Ovary (tissue), 3 donors: ENCODE results near the gene THTPA.

ENCODE experiments used
- CTCF ChIP-seq, 3 donors: fragments of 450-650 bp in 2 of 3; fragments of 200-600 bp in 1 of 3; IDR thresholded peaks; one replicate each; pipeline versions ENCODE4 v1.5.1 to v1.8.0; 2016 to 2022; ENCODE audit warnings: antibody characterized with exemption in 3 of 3, mild to moderate bottlenecking in 1 of 3
- EP300 ChIP-seq: sonication (generic); formaldehyde crosslinking; IDR thresholded peaks from one replicate; pipeline ENCODE4 v1.6.1; 2017; ENCODE audit warnings: antibody characterized with exemption
- POLR2A ChIP-seq: fragments of 450-650 bp; IDR thresholded peaks from one replicate; pipeline ENCODE4 v1.6.1; 2017; ENCODE audit warnings: antibody characterized with exemption, mild to moderate bottlenecking, moderate library complexity
- donor health status: DM: no; HTN: no; CAD: no.

GRCh38 chr14:23521785-23522640, 34.1 kb upstream of the THTPA start:
- TF ChIP-seq CTCF (IDR thresholded peaks at IDR 0.05) (no peak), EP300 (no peak), POLR2A (no peak)
